GM18873 (cell line): ENCODE measurements around the gene EFCAB6.
"Not testable (repeated sequence)": the region's sequence is repeated elsewhere in the genome, so short reads cannot be mapped to it uniquely, and the experiment has no call there.

Experiments used
- ATAC-seq: cut with Tn5 transposase; IDR thresholded peaks from one replicate; pipeline ENCODE4 v1.9.1; 2021; ENCODE audit warnings: mild to moderate bottlenecking, moderate library complexity, moderate number of reproducible peaks; ENCODE audit not compliant: unreplicated experiment, low FRiP score

EFCAB6 gene

GRCh38 chr22:43726322-43726721 lies 85.8 kb downstream of the EFCAB6 start:
- ATAC-seq, result no peak

DNA sequence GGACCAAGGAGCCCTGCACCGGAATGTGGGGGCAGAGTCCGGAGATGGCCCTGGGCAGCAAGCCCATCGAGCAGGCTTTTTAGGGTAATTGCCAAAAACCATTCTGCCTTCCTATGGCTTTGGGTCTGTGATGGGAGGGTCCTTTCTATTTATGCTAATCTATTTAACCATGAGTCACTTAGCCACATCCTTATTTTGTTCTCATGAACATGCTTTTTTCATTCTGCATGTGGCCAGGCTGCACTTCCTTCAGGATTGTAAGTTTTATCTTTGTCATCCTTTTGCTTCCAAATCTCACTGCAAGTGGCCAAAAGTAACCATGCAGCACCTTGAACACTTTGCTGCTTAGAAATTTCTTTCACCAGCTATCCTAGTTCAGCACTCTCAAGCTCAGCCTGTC lies 88.3 kb downstream of the EFCAB6 start:
- ATAC-seq, result no peak

DNA sequence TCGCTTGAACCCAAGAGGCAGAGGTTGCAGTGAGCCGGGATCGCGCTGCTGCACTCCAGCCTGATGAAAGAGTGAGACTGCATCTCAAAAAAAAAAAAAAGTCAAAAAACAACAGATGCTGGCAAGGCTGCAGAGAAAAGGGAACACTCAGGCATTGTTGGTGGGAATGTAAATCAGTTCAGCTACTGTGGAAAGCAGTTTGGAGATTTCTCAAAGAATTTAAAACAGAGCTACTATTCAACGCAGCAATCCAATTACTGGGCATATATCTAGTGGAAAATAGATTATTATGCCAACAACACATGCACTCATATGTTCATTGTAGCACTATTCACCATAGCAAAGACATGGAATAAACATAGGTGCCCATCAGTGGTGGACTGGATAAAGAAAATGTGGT lies 89.7 kb downstream of the EFCAB6 start:
- ATAC-seq, result no peak

DNA sequence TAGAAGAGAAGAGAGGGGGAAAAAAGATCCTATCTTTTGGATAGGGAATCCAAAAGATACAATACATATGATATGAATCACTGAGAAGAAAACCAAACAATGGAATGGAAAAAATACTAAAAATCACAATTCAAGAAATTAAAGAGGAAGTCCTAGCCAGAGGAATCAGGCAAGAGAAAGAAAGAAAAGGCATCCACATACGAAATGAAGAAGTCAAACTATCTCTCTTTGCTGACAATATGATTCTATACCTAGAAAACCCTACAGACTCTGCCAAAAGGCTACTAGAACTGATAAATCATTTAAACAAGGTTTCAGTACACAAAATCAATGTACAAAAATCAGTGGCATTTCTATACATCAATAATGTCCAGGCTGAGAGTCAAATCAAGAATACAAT lies 91.4 kb downstream of the EFCAB6 start:
- no peak for ATAC-seq

- ATAC-seq, result no peak
Measured at GRCh38 chr22:43714104-43714503, 98.0 kb downstream of the EFCAB6 start.

DNA sequence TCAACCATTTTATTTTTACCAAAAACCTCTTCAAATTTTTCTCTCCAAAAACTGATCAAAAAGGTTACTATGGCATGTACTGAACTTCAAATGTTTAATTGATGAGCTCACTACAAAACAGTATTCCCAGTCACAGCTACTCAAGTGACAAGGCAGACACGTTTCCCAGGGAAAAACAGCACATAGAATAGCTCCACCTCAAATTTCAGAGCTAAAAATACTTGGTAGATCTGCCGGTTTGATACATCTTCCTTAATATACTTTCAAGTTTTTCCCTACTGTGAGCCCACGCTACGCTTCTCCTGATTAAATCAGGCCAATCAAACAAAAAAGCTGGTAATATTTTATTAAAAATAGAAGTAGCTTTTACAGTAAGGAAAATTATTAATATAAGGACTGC lies 100.4 kb downstream of the EFCAB6 start:
- ATAC-seq, result no peak

DNA sequence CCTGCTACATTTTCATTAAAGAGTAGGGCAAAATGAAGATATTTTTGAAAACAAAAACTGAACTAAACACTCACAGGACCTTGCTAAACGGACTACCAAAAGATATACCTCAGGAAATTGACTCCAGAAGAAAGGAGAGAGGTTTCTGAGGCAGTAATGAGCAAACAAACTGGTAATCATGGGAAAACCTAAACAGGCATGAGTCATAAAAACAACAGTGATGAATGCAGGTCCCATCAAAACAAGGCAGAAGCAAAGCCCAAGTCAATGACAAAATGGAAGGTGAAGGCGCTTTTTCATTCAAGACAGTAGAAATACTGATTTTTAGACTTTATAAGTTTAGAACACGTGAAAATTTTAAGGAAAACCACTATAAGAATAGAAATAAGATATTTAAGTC lies 104.5 kb downstream of the EFCAB6 start:
- ATAC-seq, result no peak

GRCh38 chr22:43706571-43707328 lies 105.4 kb downstream of the EFCAB6 start:
- no peak for ATAC-seq

- ATAC-seq, result no peak
Measured at GRCh38 chr22:43706151-43706550, 106.0 kb downstream of the EFCAB6 start.

- ATAC-seq, result no peak
Measured at GRCh38 chr22:43704051-43704450, 108.1 kb downstream of the EFCAB6 start.

GRCh38 chr22:43698403-43698802 lies 113.7 kb downstream of the EFCAB6 start:
- ATAC-seq, result no peak

DNA sequence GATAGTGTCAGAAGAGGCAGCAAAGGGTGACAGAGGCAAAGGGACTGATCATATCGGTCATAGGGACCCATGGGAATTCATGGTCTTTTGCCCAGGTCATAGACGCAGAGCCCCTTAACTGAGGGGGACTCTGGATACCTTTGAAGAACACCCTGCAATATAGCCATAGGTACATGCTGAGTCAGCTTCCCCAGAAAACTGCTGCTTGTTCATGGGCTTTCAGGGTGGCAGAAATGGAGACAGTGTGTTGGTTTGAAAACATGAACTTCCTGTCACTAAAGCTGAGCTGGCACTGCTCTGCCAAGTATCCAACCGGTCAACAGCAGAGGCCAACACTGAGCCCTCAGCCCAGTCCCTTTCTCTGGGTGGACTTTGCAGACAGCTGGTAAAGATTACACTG lies 114.2 kb downstream of the EFCAB6 start:
- ATAC-seq, result no peak

DNA sequence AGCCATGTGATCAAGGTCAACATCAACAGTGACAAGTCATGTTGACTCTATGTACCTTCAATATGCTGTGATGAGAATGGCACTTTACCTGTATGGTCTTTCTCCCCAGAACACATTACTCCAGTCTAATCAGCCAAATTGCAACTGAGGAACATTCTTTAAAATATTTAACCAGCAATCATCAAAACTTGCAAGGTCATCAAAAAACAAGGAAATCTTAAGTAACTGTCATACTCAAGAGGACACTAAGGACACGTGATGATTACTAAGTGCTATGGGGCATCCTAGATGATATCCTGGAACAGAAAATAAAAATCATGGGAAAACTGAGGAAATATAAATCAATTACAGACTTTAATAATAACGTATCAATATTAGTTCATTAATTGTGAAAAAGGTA lies 118.9 kb downstream of the EFCAB6 start:
- no peak for ATAC-seq

GRCh38 chr22:43689356-43689755 lies 122.7 kb downstream of the EFCAB6 start:
- ATAC-seq, result no peak

DNA sequence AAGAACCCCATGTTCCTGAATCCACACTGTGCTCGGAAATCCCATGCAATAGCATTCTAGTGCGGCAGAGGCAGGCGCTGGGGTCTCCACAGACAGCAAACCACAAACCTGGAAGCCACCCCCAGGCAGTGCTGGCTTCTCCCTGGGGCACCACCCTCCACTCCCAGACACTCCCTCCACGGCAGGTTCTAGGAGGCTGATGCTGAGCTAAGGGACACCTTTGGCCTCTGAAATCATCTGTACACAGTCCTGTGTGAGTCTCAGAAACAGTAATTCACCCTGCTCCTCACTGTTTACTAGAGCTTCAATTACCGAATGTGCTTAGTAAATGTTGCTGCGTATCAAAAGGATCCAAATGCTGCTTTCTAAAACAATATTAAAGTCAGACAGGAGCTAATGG lies 129.3 kb downstream of the EFCAB6 start:
- no peak for ATAC-seq

- no peak for ATAC-seq
Measured at GRCh38 chr22:43681731-43682360, 130.3 kb downstream of the EFCAB6 start.

DNA sequence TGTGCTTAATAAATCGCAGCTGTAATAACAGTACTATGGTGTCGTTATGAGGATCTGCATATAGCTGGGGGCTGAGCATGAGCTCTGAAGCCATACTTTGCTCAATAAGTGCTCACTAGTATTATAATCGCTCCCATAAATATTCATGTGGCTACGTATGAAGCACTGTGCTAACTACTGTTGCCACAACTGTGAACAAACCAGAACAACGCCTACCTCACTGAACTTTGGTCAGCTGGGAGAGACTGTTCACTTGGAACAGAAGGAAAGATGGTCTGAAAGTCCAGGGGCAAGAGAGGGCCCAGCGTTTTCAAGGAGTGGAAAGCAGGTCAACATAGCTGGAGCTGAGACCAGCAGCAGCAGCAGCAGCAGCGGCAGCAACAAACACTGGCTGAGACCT lies 141.6 kb downstream of the EFCAB6 start:
- ATAC-seq, result no peak

- ATAC-seq, result no peak
Measured at GRCh38 chr22:43669190-43669589, 142.9 kb downstream of the EFCAB6 start.

GRCh38 chr22:43667656-43668055 lies 144.4 kb downstream of the EFCAB6 start:
- no peak for ATAC-seq

DNA sequence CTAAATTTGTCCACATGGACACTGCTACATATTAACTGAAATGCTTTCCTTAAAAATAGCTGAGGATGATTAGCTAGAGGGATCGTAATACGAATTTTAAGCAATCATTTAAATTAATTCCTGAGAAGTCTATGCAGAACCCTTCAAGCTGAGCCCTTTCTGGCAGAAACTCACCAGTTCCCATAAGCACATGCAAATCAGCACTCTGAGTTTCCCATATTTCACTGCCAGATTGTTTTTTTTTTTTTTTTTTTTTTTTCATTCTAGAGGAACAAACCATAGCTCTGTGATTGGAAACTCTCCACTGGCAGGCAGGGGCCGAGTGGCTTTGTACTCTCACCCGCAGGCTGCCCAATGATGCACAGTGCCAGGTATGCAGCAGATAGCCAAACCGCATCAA lies 145.6 kb downstream of the EFCAB6 start:
- ATAC-seq, result no peak

GRCh38 chr22:43658823-43659222 lies 153.3 kb downstream of the EFCAB6 start:
- ATAC-seq, result no peak

DNA sequence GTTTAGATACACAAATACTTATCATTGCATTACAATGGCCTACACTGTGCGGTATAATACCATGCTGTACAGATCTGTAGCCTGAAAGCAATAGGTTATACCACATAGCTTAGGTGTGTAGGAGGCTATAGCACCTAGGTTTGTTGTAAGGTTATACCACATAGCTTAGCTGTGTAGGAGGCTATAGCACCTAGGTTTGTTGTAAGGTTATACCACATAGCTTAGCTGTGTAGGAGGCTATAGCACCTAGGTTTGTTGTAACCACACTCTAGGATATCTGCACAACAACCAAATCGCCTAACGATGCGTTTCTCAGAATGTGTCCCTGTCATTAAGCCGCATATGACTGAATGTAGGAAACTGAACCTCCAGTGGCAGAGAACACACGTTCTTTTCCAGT lies 155.5 kb downstream of the EFCAB6 start:
- not testable (repeated sequence) for ATAC-seq
